Adrenal gland (tissue), 12 donors: ENCODE data around the gene CDK17. TPM values are rescaled to one million over a fixed set of nuclear protein-coding genes. Genes with fewer than 3 reads are reported as not detected.

Source experiments
- DNase-seq, 7 donors: peaks; one replicate each; pipeline ENCODE4 v3.0.0-alpha.2; 2019 to 2020
- H3K27ac ChIP-seq, 5 donors: fragments of 200-600 bp; sonication (generic) in 4 of 5; 1 replicate in 3 of 5; 2 replicates in 2 of 5; pipeline versions ENCODE4 v1.5.1 to v1.8.0; 2016 to 2020; ENCODE audit warnings: mild to moderate bottlenecking in 1 of 5
- H3K27me3 ChIP-seq: fragments of 200-600 bp; 2 replicates; pipeline ENCODE4 v1.8.0; 2021
- H3K36me3 ChIP-seq, 2 donors: fragments of 200-600 bp; replicated peaks in 1 of 2; 1 replicate in 1 of 2; 2 replicates in 1 of 2; pipeline versions ENCODE4 v1.5.1 to v1.8.0; 2018 to 2022
- H3K4me1 ChIP-seq, 2 donors: fragments of 200-600 bp; replicated peaks in 1 of 2; 1 replicate in 1 of 2; 2 replicates in 1 of 2; pipeline versions ENCODE4 v1.5.1 to v1.8.0; 2018 to 2021
- H3K4me3 ChIP-seq, 4 donors: fragments of 200-600 bp; sonication (generic) in 3 of 4; one replicate each; pipeline ENCODE4 v1.5.1; 2016 to 2018
- H3K9me3 ChIP-seq, 3 donors: fragments of 200-600 bp; sonication (generic) in 1 of 3; replicated peaks in 1 of 3; 1 replicate in 2 of 3; 2 replicates in 1 of 3; pipeline versions ENCODE4 v1.5.1 to v1.8.0; 2016 to 2021
- POLR2A ChIP-seq, 2 donors: fragments of 450-650 bp; IDR thresholded peaks; one replicate each; pipeline ENCODE4 v1.6.1; 2017; ENCODE audit warnings: antibody characterized with exemption in 2 of 2, mild to moderate bottlenecking in 2 of 2, moderate library complexity in 1 of 2
- WGBS, 4 donors: extraction: QIAGEN DNeasy Blood & Tissue Kit in 2 of 4; methylation state at CpG; one replicate each; pipeline versions ENCODE4 v1.1.5 to v1.1.7; 2013 to 2017; 5-methylcytosine and 5-hydroxymethylcytosine counted together
- intact Hi-C, 2 donors: fragments of 100-400 bp; cut with DNase I; formaldehyde crosslinking; loops; one replicate each; pipeline versions ENCODE4 v1.14.1 to v1.15.0; 2022 to 2023
- polyA plus RNA-seq, 3 donors: library from polyadenylated mRNA; stranded (reverse); fragments of 200-250 nt in 2 of 3; fragments of 350-450 nt in 1 of 3; fragmentation: Illumina TruSeq in 1 of 3; extraction: RNeasy Lipid Tissue Mini Kit (QIAGEN cat#74804) in 1 of 3; gene quantifications; one replicate each; pipeline ENCODE4 v1.2.3, GENCODE V29; 2013 to 2014
- total RNA-seq, 9 donors: library from RNA; depleted of rRNA in 4 of 9; stranded (reverse); fragments of >200 nt in 4 of 9; fragments of 120-200 nt in 1 of 9; fragmentation: NEBNext Ultra II Directional in 1 of 9; extraction: Animal tissue kit (Norgen Biotek cat#: 25700) in 1 of 9; gene quantifications; one replicate each; pipeline versions ENCODE4 v1.1.0 to v1.2.4, GENCODE V29; 2013 to 2023
- TF ChIP-seq, protein P1 (sequence below), 6 experiments: fragments of 450-650 bp in 4 of 6; fragments of 200-600 bp in 2 of 6; sonication (generic) in 1 of 6; IDR thresholded peaks; 1 replicate in 5 of 6; 2 replicates in 1 of 6; pipeline versions ENCODE4 v1.5.1 to v1.8.0; 2016 to 2021; ENCODE audit warnings: antibody characterized with exemption in 6 of 6, mild to moderate bottlenecking in 2 of 6, moderate library complexity in 1 of 6
- donor health status: healthy with polysubstance abuse.
- donor health status: Bipolar disorder and iron deficiency.
- donor health status: DM: yes; HTN: yes; CAD: no.
- donor health status: DM: no; HTN: no; CAD: no.
- donor health status: DM: no; HTN: no; CAD: no.
- donor health status: DM: yes; HTN: yes; CAD: no.

CDK17 gene
- total and polyA plus RNA-seq, 12 donors: 8.0 to 52.6 (median 21.1) TPM

DNA sequence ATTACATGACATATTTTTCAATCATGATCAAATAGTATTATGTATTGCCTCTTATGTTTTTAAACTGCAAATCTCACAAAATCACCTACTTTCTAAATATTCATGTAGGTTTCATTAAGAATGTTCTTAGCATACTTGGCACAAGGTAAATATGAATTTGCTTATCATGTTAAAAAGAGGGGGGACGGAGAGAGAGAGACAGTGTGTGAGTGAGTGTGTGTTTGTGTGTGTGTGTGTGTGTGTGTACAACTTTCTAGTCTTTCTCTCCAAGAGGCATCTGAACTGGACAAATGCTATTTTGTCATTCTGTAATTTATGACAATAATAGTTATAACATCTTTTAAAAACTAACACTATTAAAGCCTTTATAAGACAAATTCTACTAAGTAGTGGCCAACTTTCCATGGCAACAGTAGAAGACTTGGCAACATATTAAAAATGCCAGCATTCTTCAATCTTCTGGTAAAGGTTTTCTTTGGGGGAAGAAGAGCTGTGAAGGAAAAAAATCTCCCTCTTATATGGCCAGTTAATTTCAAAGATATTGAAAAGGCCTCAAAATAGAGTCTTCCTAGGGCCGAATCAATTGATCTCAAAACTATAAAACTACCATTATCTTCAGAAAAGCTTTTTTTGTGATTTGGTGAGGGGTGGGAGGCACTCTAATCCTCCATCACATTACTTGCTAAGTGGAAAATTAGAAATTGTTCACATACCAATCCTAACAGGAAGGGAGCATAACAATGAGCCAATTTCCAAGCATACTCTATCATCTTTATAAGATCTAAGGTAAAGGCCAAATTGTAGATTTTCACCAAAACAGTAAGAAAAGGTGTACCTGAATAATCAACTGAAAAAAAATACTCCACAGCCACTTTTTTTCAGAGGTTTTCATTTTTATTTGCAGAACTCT lies 28.2 kb downstream of the CDK17 start:
- DNase-seq: no peak
- Histone ChIP-seq H3K36me3 (no peaks in the 10 kb centered on the region), H3K9me3 (no peaks in the 10 kb centered on the region), H3K4me3 (no peak overlapping the region), H3K27me3 (no peaks in the 10 kb centered on the region), H3K4me1 (peaks cover 14 to 64% of the 10 kb centered on the region in 2 donors), H3K27ac (no peak overlapping the region)
- TF ChIP-seq, protein P1, sequence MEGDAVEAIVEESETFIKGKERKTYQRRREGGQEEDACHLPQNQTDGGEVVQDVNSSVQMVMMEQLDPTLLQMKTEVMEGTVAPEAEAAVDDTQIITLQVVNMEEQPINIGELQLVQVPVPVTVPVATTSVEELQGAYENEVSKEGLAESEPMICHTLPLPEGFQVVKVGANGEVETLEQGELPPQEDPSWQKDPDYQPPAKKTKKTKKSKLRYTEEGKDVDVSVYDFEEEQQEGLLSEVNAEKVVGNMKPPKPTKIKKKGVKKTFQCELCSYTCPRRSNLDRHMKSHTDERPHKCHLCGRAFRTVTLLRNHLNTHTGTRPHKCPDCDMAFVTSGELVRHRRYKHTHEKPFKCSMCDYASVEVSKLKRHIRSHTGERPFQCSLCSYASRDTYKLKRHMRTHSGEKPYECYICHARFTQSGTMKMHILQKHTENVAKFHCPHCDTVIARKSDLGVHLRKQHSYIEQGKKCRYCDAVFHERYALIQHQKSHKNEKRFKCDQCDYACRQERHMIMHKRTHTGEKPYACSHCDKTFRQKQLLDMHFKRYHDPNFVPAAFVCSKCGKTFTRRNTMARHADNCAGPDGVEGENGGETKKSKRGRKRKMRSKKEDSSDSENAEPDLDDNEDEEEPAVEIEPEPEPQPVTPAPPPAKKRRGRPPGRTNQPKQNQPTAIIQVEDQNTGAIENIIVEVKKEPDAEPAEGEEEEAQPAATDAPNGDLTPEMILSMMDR (IDR thresholded peaks at IDR 0.05): no peak
- no peak for TF ChIP-seq POLR2A (IDR thresholded peaks at IDR 0.05)
- 57 to 79% (median 74%) methylated on average over 2 of the region's 2 CpGs for WGBS, 4 donors
- intact Hi-C loops: no loop called here

DNA sequence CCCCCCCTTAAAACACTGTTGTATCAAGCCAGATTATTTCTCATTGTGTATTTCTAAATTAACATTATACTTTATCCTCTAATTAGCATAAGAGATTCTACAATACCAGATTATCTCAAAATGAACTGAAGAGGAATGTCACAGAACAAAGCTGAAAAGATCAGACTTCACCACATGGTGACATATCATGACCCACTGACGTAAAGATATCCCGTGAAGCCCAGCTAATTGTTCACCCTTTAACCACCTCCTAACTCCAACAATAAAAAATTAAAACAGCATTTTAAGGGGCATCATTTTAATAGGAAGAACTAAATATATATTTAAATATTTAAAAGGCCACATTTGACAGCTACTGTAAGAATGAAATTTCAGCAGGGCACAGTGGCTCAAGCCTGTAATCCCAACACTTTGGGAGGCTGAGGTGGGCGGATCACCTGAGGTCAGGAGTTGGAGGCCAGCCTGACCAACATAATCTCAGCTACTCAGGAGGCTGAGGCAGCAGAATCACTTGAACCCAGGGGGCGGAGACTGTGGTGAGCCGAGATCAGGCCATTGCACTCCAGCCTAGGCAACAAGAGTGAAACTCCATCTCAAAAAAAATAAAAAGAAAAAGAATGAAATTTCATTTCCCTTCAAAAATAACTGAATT lies 29.0 kb downstream of the CDK17 start:
- 80 to 82% (median 82%) methylated on average over 5 of the region's 5 CpGs for WGBS, 4 donors
- intact Hi-C loops: no loop called here
- no peak for DNase-seq
- Histone ChIP-seq H3K36me3 (no peaks in the 10 kb centered on the region), H3K4me1 (peaks cover 14 to 56% of the 10 kb centered on the region in 2 donors), H3K27ac (no peak overlapping the region), H3K4me3 (no peak overlapping the region), H3K27me3 (no peaks in the 10 kb centered on the region), H3K9me3 (no peaks in the 10 kb centered on the region)
- TF ChIP-seq, protein P1 (IDR thresholded peaks at IDR 0.05): no peak
- TF ChIP-seq POLR2A (IDR thresholded peaks at IDR 0.05): no peak

DNA sequence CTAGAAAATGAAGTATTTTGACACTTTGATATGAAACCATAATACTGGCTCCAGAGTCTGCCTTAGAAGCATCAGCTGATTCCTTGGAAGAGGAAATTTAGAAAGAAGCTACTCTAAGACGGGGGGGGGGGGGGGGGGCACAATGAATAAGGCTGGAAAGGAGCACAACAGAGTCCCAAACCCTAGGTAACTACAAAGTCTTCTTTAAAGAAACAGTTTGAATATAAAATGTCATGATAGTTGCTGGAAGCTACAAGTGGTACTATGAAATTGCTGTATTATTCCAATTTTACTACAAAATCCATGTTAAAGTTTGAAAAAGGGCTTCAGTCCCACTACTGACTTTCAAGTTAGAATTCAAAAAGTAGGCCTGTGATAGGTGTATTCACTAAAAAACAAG lies 31.6 kb downstream of the CDK17 start:
- peaks cover 20 to 46% of the 10 kb centered on the region in 2 donors for H3K4me1 ChIP-seq
- no peaks in the 10 kb centered on the region for H3K36me3 ChIP-seq
- no peak for TF ChIP-seq POLR2A (IDR thresholded peaks at IDR 0.05)
- TF ChIP-seq, protein P1 (IDR thresholded peaks at IDR 0.05): no peak
- DNase-seq: no peak
- no peak overlapping the region for H3K4me3 ChIP-seq
- WGBS, 4 donors: 46 to 58% (median 54%) methylated on average over 1 of the region's 1 CpG
- H3K27me3 ChIP-seq: no peaks in the 10 kb centered on the region
- peak overlapping the region in 1 of 5 donors; percentile 19 for H3K27ac ChIP-seq
- intact Hi-C loops: no loop called here
- no peaks in the 10 kb centered on the region for H3K9me3 ChIP-seq

DNA sequence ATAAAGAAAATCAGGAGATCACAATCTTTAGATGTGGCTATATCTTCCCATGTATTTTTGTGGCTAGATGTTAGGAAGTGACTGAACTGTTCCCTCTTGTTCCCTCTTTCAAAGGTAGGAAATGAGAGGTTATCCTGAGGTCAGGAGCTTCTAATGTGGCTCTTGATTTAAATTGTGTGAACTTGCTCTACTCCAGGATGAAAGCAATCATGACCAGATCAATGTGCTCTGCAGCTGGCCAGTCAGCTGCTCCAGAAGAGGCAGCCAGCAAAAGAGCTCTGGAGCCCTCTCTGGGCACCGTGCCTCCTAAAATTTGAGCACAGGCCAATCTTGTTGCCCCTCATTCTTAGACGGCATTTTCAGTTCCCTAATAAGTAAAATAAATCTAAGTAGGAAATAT lies 32.0 kb downstream of the CDK17 start:
- Histone ChIP-seq H3K4me3 (no peak overlapping the region), H3K36me3 (no peaks in the 10 kb centered on the region), H3K27ac (peak overlapping the region in 2 of 5 donors; percentile 6 to 19), H3K27me3 (no peaks in the 10 kb centered on the region), H3K9me3 (no peaks in the 10 kb centered on the region), H3K4me1 (peaks cover 20 to 46% of the 10 kb centered on the region in 2 donors)
- DNase-seq: peak in 2 of 7 donors; percentile 17 to 41
- intact Hi-C loops: no loop called here
- WGBS, 4 donors: 25 to 41% (median 34%) methylated on average over 2 of the region's 2 CpGs
- no peak for TF ChIP-seq POLR2A (IDR thresholded peaks at IDR 0.05)
- TF ChIP-seq, protein P1 (IDR thresholded peaks at IDR 0.05): no peak
